GM04504 (cell line): ENCODE measurements around the gene HOMEZ.
"Not testable (repeated sequence)": the region's sequence is repeated elsewhere in the genome, so short reads cannot be mapped to it uniquely, and the experiment has no call there.

Experiments
- DNase-seq: peaks from one replicate; pipeline ENCODE4 v3.0.0-alpha.2; 2012; ENCODE audit warnings: low read depth

HOMEZ gene

DNA sequence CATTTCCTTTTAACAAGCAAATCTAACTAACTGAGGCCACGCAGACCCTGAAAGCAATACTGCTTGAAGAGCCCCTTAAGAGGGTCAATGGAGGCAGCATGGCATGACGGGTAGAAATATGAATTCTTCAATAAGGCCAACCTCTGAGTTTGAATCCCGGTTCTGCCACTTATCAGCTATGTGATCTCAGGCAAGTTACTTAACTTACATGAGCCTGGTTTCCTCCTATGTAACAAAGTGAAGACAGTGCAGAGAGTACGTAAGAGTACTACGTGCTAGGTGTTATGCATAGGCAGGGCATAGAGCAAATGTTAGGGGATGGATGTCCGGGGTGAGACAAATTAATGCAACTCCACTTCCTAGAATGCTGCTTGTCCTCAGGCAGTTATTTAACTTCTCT, 4.7 kb downstream of the HOMEZ start:
- DNase-seq, result no peak

DNA sequence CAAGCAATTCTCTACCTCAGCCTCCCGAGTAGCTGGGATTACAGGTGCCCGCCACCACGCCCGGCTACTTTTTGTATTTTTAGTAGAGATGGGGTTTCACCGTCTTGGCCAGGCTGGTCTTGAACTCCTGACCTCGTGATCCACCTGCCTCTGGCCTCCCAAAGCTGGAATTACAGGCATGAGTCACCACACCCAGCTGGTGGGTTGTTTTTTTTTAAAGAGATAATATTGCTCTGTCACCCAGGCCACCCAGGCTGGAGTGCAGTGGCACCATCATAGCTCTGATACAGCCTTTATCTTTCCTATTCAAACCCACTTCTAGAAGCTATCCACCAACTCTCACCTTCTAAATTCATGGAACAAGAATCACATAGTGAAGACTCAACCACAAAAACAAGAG, 8.0 kb downstream of the HOMEZ start:
- DNase-seq, result not testable (repeated sequence)

DNA sequence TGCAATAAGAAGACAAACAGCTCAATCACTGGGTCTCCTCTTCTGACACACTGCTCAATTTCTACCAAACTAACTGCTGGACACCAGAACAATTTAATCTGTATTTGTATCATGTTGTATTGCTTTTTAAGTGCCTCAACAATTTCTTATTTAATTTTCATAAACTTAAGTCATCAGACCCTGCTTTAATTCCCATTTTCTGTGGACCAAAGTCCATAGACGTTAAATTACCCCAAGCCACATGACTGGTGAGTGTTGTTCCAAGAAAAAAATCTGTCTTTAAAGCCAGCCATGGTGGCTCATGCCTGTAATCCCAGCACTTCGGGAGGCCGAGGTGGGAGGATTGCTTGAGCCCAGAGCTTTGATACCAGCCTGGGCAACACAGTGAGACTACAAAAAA, 8.7 kb downstream of the HOMEZ start:
- no peak for DNase-seq

DNA sequence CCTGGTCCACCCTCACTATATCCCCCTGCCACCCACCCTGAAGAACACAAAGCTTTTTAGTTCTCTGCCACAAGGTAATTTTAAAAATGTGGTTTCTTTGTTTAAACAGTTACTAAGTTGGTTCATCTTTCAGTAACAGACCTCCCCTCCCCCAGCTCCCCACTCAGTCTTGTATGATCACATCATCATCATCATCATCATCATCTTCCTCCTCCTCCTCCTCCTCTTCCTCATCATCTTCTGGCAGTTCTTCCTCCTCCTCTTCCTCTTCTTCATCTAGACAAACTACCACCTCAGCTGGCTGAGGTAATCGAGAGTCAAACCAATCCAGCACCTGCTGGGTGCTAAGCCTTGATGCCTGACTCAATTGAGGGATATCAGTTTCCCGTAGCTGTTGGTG, 10.5 kb downstream of the HOMEZ start:
- no peak for DNase-seq

DNA sequence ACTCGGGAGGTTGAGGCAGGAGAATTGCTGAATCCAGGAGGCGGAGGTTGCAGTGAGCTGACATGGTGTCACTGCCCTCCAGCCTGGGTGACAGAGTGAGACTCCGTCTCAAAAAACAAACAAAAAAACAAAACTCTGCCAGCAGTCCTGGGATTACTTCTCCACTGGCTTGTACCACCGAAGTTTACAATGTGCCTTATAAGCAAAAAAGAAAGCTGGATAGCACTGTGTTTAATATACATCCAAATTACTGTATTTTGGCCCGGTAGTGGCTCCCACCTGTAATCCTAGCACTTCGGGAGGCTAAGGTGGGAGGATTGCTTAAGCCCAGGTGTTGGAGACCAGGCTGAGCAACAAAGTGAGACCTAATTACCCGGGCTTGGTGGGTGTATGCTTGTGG, 16.7 kb downstream of the HOMEZ start:
- DNase-seq, result no peak

DNA sequence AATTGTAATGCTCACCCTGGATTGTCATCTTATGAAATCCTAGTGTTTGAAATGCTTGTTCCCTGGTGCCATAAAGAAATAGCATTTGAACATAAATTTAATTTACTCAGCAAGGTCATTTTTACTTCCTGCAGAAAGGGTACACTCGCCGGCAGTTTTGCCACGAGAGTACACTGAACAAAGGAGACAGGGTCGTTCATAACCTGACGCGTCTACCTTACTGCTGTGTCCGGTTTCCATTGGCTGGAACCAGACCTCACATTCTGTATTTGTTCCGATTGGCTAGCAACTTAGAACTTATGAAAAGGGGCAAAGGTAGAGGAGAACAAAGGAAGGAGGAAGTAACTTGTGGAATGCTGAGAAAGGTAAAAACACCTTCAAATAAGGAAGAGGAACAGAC, 25.1 kb downstream of the HOMEZ start:
- DNase-seq, result not testable (repeated sequence)

DNA sequence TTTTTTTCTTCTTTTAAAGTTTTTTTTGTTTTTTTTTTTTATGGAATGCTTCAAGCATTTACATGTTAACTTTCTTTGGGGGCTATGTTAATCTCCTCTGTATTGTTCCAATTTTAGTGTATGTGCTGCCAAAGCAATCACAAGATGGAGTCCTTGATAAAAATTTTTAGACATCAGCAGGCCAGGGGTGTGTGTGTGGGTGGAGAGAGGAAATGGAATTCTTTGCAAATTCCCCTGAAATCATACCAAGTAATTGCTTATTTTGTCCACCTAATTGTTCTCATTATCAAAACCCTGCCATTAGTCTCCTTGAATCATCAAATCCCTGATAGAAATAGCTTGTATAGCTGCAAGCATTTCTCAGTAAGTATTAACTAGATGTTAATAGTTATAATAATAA, 26.5 kb downstream of the HOMEZ start:
- no peak for DNase-seq

DNA sequence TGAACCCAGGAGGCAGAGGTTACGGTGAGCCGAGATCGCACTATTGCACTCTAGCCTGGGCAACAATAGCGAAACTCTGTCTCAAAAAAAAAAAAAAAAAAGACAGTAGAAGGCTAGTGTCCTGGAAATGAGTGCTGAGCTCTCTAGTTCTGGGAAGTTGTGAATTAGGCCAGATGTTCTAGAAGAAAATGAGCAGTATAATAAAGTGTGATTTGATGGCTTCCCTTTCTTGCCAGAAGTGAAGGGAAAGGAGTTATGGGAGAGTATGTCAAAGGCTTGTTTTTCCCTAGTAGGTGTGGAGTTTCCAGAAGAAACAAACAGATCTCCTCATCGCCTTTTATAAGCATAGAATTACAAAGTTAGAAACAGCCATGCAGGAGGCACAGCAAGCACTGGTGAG, 27.7 kb downstream of the HOMEZ start:
- DNase-seq, result no peak

DNA sequence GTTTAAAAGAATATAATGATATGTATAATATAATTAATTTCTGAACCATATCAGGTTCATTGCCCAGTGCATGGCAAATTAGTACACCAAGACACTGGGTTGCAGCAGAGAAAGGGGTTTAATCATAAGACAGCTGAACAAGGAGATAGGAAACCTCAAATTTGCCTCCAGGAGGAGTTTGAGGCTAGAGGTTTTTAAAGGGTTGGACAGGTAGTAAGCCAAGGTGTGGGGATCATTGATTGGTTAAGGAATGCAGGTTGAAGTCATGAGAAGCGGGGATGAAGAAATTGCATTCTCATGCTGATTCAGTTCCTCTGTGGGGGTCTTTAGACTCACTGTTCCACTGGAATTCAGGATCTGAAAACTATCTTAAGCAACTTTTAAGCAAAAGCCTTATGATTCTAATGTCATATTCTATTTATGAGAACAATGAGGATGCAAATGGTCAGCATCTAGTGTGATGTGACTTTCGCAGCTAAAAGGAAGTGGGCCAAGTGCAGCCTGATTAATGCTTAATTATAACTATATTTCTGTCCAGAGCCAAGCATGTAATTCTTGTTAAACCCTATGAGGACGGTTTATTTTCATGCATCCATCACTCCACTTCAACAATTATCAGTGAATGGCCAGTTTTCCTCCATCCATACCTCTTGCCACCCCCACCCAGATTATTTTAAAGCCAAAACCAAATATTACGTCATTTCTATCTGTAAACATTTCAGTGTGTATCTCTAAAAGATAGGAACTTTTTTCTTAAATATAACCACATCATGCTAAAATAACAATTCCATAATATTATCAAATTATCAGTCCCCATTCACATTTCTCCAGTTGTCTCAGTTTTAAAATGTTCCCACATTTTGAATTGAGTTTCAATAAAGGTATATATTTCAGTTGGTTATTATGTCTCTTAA, 33.3 kb downstream of the HOMEZ start:
- DNase-seq, result no peak

DNA sequence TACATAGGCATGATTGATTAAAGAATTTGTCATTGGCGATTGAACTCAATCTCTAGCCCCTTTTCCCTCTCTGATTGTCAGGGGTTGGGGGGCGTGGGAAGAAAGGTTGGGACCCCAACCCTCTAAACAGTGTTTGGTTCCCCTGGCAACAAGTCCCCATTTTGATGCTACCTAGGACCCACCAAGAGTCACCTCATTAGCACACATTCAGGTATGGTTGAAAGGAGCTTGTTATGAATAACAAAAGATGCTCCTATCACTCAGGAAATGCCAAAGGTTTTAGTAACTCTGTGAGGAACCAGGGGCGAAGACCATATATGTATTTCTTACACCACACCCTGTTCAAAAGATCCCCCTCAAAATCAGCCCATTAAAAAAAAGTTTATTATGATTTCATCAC, 33.9 kb downstream of the HOMEZ start:
- DNase-seq, result no peak

DNA sequence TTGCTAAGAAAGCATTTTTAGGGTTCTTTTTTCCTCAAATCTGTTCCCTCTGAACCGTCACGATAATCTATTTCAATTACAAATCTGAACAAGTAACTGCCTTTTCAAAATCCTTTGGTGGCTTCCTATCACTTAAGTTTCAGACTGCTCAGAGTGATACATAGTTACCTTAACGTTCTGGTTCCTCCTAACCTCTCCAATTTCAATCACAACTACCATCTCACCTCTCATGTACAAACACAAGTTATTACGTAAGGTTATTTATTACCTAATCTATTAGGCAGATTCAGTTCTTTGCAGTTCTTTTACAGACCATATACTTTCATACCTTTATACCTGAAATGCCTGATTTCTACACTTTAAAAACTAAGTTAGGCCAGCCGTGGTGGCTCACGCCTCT, 36.1 kb downstream of the HOMEZ start:
- no peak for DNase-seq

DNA sequence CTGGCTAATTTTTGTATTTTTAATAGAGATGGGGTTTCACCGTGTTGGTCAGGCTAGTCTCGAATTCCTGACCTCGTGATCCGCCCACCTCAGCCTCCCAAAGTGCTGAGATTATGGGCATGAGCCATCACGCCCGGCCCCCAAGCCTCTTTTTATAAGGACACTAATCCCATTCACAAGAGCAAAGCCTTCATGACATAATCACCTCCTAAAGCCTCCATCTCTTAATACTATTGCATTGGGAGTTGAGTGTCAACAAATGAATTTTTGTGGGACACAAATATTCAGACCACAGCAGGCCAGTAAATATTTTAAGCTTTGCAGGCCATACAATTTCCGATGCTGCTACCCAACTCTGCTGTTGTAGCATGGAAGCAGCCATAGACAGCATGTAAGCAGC, 37.3 kb downstream of the HOMEZ start:
- no peak for DNase-seq

DNA sequence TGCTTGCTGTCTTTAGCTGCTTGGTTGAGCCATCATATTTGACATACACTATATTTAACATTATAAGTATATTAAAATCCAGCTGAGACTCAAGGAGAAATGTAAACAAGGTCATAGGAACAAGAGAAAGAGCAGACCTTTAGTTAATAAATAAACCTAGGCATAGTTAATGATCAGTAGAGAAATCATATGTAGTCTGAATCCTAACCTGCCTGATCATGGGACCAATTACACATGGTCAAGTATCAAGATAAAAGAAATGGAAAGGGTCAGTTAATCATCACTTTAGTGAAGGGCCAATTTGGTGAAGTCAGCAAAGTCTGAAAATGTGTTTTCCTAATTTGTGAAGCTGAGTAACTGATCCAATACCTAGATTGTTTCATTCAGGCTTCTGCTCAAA, 40.6 kb downstream of the HOMEZ start:
- DNase-seq, result no peak

DNA sequence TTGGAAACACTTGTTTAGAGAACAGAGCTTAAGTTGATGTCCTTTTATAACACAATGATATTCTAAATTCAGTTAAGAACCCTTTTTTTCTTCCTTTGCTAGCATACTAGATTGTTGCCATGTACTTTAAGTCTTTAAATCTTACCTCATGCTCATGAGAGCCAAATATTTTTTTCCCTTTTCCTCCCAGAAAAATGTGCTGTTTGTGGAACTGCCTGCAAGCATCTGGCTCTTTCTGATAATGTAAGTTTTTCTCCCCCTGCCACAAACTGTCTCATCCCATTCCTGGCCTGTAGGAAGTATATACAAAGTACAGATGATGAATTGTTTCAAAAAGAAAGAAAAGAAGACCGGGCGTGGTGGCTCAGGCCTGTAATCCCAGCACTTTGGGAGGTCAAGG, 42.9 kb downstream of the HOMEZ start:
- DNase-seq, result no peak

DNA sequence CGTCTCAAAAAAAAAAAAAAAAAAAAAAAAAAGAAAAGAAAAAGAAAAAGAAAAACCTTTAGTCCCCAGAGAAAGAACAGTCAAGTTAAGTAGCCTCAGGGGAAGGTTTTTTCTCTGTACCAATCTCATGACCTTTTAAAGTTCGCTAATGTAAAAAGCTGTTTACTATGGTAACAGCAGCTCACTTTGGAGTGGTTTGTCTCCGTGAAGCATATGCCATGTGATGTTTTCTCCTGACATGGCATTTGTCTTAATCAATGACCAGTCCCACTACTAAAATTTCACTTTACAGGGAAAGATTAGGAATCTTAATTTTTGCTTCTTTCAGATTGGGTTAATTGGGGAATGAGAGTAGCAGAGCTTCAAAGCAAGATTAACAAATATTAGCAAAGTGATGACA, 43.9 kb downstream of the HOMEZ start:
- no peak for DNase-seq

DNA sequence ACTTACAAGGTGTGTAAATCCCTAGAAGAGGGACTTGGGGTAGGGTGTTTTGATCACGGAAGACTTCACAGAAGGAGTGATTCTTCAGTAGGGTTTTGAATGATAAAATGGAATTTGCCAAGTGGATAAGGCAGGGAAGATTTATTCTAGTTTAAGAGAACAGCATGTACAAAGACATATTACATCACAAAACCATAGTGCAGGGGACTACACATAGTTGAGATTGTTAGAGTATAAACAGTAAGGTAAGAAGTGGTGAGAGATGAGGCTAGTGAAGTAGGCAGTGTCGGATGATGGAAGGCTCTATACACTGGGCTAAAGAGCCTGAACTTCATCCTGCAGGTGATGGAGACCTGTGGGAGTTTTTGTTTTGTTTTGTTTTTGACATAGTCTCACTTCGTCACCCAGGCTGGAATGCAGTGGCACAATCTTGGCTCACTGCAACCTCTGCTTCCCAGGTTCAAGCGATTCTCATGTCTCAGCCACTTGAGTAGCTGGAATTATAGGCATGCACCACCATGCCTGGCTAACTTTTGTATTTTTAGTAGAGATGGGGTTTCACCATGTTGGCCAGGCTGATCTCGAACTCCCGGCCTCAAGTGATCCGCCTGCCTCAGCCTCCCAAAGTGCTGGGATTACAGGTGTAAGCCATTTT, 44.7 kb downstream of the HOMEZ start:
- not testable (repeated sequence) for DNase-seq

DNA sequence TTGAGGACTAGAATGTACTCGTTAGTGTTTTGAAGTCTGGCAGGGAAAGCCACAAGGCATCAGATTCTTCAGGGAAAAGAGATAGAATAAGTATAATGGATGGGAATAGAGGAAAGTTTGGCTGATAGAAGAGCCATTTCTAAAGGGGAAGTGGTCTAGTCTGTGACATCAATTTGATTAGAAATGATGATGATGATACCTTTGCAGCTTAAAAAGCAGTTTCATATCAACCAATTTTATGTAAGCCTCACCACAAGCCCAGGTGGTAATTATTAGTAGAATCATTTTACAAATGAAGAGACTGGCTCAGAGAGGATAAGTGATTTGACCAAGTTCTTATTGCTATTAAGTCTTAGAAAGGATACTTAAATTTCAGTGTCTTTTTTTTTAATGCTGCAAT, 45.3 kb downstream of the HOMEZ start:
- no peak for DNase-seq

DNA sequence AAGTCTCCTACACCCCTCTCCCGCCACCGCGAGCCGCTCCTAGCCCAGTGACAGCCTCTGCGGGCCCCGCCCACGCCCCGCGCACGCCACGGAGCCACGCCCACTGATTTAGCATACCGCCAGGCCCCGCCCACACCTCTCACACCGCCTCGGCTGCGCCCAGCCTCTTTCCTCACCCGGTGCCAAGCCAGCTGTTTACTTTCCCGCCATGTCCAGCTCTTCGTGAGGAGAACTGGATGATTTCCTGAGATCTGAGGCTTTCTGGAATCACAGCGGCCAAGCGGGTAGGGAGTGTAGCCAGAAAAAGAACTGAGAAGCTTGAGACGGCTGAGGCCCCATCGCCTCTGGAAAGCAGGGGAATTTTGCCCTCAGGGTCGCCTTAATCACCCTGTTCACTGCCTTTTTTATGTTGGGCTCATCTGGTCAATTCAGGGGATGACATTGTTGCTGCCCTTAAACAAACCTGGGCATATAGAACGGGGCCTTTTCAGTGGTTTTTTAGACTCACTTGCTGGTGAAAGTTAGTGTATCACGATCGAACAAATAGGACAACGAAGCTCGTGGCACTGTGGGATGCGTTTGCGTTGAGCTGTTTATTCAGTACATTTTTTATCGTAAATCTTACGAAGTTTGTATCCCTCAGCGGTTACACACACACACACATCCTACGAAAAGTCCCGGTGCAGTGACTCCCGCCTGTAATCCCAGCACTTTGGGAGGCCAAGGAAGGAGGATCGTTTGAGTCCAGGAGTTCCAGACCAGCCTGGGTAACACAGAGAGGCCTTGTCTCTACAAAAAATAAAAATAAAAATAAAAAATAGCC, 47.9 kb downstream of the HOMEZ start, which contains the start of gene RNF212B:
TSS of gene RNF212B (plus strand) at position 165 of the 823 bp plus-strand sequence. CDS start 2,410 bp downstream, outside the sequence.
- peak; percentile 17 for DNase-seq

DNA sequence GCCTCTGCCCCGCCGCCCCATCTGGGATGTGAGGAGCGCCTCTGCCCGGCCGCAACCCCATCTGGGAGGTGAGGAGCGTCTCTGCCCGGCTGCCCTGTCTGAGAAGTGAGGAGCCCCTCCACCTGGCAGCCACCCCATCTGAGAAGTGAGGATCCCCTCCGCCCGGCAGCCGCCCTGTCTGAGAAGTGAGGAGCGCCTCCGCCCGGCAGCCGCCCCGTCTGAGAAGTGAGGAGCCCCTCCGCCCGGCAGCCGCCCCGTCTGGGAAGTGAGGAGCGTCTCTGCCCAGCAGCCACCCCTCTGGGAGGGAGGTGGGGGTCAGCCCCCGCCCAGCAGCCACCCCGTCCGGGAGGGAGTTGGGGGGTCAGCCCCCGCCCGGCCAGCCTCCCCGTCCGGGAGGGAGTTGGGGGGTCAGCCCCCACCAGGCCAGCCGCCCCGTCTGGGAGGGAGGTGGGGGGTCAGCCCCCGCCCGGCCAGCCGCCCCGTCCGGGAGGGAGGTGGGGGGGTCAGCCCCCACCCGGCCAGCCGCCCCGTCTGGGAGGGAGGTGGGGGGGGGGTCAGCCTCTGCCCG, 53.6 kb downstream of the HOMEZ start:
- not testable (repeated sequence) for DNase-seq

DNA sequence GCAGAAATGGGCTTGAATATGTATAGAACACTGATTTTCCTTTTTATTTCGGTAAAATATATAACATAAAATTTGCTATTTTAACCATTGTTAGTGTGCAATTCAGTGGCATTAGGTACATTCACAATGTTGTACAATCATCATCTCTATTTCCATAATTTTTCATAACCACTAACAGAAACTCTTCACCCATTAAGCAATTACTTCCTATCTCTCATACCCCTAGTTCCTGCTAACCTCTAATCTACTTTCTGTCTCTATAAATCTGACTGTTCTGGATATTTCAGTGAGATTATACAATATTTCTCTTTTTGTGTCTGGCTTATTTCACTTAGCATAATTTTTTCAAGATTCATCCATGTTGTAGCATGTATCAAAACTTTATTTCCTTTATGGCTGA, 57.1 kb downstream of the HOMEZ start:
- DNase-seq, result no peak

DNA sequence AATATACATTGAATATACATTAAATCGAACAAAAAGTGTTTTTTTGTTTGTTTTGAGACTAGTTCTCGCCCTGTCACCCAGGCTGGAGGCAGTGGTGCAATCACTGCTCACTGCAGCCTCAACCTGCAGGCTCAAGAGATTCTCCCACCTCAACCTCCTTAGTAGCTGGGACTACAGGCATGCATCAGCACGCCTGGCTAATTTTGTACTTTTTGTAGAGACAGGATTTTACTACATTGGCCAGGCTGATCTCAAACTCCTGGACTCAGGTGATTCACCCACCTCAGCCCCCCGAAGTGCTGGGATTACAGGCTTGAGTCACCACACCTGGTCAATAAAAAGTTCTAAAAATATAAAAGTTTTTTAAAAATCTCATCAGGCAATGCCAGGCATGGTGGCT, 58.4 kb downstream of the HOMEZ start:
- no peak for DNase-seq

DNA sequence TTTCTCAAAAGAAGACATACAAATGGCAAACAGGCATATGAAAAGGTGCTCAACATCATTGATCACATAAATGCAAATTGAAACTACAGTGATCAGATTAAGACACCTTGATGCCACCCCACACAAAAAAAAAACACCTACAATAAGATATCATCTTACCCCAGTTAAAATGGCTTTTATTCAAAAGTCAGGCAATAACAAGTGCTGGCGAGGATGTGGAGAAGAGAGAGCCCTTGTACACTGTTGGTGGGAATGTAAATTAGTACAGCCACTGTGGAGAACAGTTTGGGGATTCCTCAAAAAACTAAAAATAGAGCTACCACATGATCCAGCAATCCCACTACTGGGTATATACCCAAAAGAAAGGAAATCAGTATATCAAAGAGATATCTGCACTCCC, 61.0 kb downstream of the HOMEZ start:
- DNase-seq, result not testable (repeated sequence)
